Panc1 (cell line): ENCODE results near the gene OGFOD3. TPM values are rescaled to one million over a fixed set of nuclear protein-coding genes. Genes with fewer than 3 reads are reported as not detected.

Source experiments
- ATAC-seq: fragments of 200-7000 bp; cut with Tn5 transposase; 2 replicates; pipeline ENCODE4 v1.9.1; 2020; ENCODE audit warnings: mild to moderate bottlenecking, moderate library complexity
- BruUV-seq: library from RNA; stranded (reverse); fragments of 400-500 nt; replicated peaks from 2 replicates; lab custom pipeline; 2021; lab: Mats Ljungman, UMichigan
- CTCF ChIA-PET: fragments of 300-600 bp; sonication (Branson Sonifier 250); formaldehyde crosslinking; loops from one replicate; lab custom pipeline; 2022; ENCODE audit warnings: antibody characterized with exemption; lab: Charles Lee
- POLR2A ChIA-PET: fragments of 300-600 bp; sonication (Branson Sonifier 250); formaldehyde crosslinking; loops from one replicate; lab custom pipeline; 2022; ENCODE audit warnings: antibody characterized with exemption; lab: Charles Lee
- DNase-seq: peaks from one replicate; pipeline ENCODE4 v3.0.0-alpha.2; 2010; ENCODE audit warnings: low read depth, low spot score
- H3K27ac ChIP-seq: 2 replicates; pipeline ENCODE4 v1.5.1; 2011; ENCODE audit warnings: mild to moderate bottlenecking, low read length, inconsistent platforms
- H3K27me3 ChIP-seq: fragments of 200-500 bp; sonication (Bioruptor generic); 2 replicates; pipeline ENCODE4 v1.6.0; 2014; ENCODE audit warnings: low read length, inconsistent platforms; ENCODE audit not compliant: control insufficient read depth, insufficient read depth
- H3K36me3 ChIP-seq: fragments of 200-500 bp; sonication (Bioruptor generic); 2 replicates; pipeline ENCODE4 v1.5.1; 2014; ENCODE audit warnings: inconsistent platforms, mild to moderate bottlenecking, low read length, moderate library complexity; ENCODE audit not compliant: control insufficient read depth, insufficient read depth
- H3K4me1 ChIP-seq: 2 replicates; pipeline ENCODE4 v1.5.1; 2011; ENCODE audit warnings: inconsistent platforms, mild to moderate bottlenecking, low read length, moderate library complexity; ENCODE audit not compliant: control insufficient read depth, insufficient read depth
- H3K4me3 ChIP-seq, 2 experiments: 2 replicates each; pipeline ENCODE4 v1.5.1; 2011 to 2012; ENCODE audit warnings: low read depth in 2 of 2, low read length in 2 of 2, mild to moderate bottlenecking in 2 of 2, inconsistent platforms in 1 of 2, moderate library complexity in 1 of 2
- H3K9me3 ChIP-seq: fragments of 200-500 bp; sonication (Bioruptor generic); 2 replicates; pipeline ENCODE4 v1.5.1; 2014; ENCODE audit warnings: low read depth, mild to moderate bottlenecking, inconsistent platforms, low read length, moderate library complexity; ENCODE audit not compliant: control insufficient read depth, insufficient read depth
- POLR2AphosphoS5 ChIP-seq: IDR thresholded peaks from 2 replicates; pipeline ENCODE4 v1.6.1; 2012; ENCODE audit warnings: mild to moderate bottlenecking, low read depth, low read length, moderate library complexity
- SIN3A ChIP-seq: IDR thresholded peaks from 2 replicates; pipeline ENCODE4 v1.6.1; 2012; ENCODE audit warnings: low read depth, mild to moderate bottlenecking, low read length, moderate library complexity, borderline replicate concordance; ENCODE audit not compliant: insufficient read depth
- TCF7L2 ChIP-seq: IDR thresholded peaks from 2 replicates; pipeline ENCODE4 v1.6.1; 2011; ENCODE audit warnings: mild to moderate bottlenecking, low read depth, low read length, inconsistent platforms
- in situ Hi-C: cut with HindIII; loops from 2 replicates; pipeline ENCODE4 v1.10.0; 2016; ENCODE audit warnings: low sequenced_read_pairs, low pct_unique_long_range_greater_than_20kb
- intact Hi-C: fragments of 100-400 bp; cut with micrococcal nuclease; formaldehyde crosslinking; loops from one replicate; pipeline ENCODE4 v1.10.0; 2022; ENCODE audit not compliant: unreplicated experiment
- total RNA-seq: library from RNA; stranded (reverse); gene quantifications from one replicate; pipeline ENCODE4 v1.2.1, GENCODE V29; 2021; ENCODE audit not compliant: unreplicated experiment
- TF ChIP-seq, protein P1 (sequence below), 2 experiments: IDR thresholded peaks; 2 replicates each; pipeline ENCODE4 v1.6.1; 2011 to 2012; ENCODE audit warnings: low read depth in 2 of 2, control low read depth in 1 of 2, low read length in 1 of 2, mild to moderate bottlenecking in 1 of 2, moderate library complexity in 1 of 2; ENCODE audit not compliant: insufficient read depth in 1 of 2
- TF ChIP-seq, protein P2 (sequence below): fragments of 450-650 bp; IDR thresholded peaks from 2 replicates; pipeline ENCODE4 v1.5.1; 2017; ENCODE audit warnings: mild to moderate bottlenecking

The OGFOD3 gene
- total RNA-seq, 1 experiment from 2014 or later, result 53.9 TPM

DNA sequence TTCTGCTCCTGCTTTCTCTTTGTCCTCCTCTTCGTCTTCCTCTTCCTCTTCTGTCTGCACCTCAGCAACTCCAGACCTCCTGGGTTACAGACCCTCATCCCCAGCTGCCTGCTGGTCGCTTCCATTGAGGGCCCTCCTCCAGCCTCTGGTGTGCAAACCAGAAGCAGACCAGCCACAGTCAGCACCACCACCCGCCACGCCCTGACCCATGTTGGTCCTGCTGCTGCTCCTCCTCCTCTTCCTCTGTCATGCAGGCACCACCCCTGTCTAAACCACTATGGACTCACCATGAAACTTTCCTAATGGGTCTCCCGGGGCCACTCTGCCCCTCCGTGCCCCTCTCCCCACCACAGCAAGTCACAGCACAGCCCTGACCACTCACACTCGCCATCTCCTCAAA is 11.4 kb upstream of the OGFOD3 start:
- CTCF ChIA-PET, result no interaction called here
- no TSS peak for BruUV-seq

GRCh38 chr17:82428546-82428945 is 10.2 kb upstream of the OGFOD3 start:
- no peak for TF ChIP-seq POLR2AphosphoS5
- intact Hi-C loops, result no loop called here
- in situ Hi-C loops, result no loop called here
- no TSS peak for BruUV-seq
- ChIA-PET CTCF (no interaction called here), POLR2A (no interaction called here)
- DNase-seq (no peak), ATAC-seq (no peak)
- Histone ChIP-seq H3K36me3 (no peaks in the 10 kb centered on the region), H3K4me1 (no peaks in the 10 kb centered on the region), H3K4me3 (no peak overlapping the region), H3K27ac (no peak overlapping the region), H3K27me3 (no peaks in the 10 kb centered on the region), H3K9me3 (no peaks in the 10 kb centered on the region)

More for the DNA sequence above, 11.4 kb upstream of the OGFOD3 start:
- ATAC-seq, result 0 out of 2 replicates have a peak, but pooled peaks have one; percentile 14
- Histone ChIP-seq H3K4me1 (no peaks in the 10 kb centered on the region), H3K27me3 (no peaks in the 10 kb centered on the region), H3K4me3 (no peak overlapping the region), H3K9me3 (no peaks in the 10 kb centered on the region), H3K36me3 (no peaks in the 10 kb centered on the region), H3K27ac (no peak overlapping the region)
- no peak for DNase-seq
- TF ChIP-seq, protein P1, sequence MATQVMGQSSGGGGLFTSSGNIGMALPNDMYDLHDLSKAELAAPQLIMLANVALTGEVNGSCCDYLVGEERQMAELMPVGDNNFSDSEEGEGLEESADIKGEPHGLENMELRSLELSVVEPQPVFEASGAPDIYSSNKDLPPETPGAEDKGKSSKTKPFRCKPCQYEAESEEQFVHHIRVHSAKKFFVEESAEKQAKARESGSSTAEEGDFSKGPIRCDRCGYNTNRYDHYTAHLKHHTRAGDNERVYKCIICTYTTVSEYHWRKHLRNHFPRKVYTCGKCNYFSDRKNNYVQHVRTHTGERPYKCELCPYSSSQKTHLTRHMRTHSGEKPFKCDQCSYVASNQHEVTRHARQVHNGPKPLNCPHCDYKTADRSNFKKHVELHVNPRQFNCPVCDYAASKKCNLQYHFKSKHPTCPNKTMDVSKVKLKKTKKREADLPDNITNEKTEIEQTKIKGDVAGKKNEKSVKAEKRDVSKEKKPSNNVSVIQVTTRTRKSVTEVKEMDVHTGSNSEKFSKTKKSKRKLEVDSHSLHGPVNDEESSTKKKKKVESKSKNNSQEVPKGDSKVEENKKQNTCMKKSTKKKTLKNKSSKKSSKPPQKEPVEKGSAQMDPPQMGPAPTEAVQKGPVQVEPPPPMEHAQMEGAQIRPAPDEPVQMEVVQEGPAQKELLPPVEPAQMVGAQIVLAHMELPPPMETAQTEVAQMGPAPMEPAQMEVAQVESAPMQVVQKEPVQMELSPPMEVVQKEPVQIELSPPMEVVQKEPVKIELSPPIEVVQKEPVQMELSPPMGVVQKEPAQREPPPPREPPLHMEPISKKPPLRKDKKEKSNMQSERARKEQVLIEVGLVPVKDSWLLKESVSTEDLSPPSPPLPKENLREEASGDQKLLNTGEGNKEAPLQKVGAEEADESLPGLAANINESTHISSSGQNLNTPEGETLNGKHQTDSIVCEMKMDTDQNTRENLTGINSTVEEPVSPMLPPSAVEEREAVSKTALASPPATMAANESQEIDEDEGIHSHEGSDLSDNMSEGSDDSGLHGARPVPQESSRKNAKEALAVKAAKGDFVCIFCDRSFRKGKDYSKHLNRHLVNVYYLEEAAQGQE (IDR thresholded peaks at IDR 0.05; ENCODE audit: insufficient read depth in 1 of 2, low read depth in 2 of 2, low read length in 1 of 2), result no peak
- TF ChIP-seq SIN3A, result no peak
- TF ChIP-seq, protein P2, sequence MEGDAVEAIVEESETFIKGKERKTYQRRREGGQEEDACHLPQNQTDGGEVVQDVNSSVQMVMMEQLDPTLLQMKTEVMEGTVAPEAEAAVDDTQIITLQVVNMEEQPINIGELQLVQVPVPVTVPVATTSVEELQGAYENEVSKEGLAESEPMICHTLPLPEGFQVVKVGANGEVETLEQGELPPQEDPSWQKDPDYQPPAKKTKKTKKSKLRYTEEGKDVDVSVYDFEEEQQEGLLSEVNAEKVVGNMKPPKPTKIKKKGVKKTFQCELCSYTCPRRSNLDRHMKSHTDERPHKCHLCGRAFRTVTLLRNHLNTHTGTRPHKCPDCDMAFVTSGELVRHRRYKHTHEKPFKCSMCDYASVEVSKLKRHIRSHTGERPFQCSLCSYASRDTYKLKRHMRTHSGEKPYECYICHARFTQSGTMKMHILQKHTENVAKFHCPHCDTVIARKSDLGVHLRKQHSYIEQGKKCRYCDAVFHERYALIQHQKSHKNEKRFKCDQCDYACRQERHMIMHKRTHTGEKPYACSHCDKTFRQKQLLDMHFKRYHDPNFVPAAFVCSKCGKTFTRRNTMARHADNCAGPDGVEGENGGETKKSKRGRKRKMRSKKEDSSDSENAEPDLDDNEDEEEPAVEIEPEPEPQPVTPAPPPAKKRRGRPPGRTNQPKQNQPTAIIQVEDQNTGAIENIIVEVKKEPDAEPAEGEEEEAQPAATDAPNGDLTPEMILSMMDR, result no peak
- no peak for TF ChIP-seq TCF7L2
- TF ChIP-seq POLR2AphosphoS5, result no peak
- intact Hi-C loops (no loop called here), in situ Hi-C loops (no loop called here)
- POLR2A ChIA-PET, result no interaction called here

DNA sequence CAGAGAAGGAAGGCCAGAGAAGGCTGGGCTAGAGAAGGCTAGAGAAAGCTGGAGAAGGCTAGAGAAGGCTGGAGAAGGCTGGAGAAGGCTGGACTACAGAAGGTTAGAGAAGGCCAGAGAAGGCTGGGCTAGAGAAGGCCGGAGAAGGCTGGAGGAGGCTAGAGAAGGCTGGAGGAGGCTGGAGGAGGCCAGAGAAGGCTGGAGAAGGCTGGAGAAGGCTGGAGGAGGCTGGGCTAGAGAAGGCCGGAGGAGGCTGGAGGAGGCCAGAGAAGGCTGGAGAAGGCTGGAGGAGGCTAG is 6.4 kb upstream of the OGFOD3 start:
- DNase-seq (no peak), ATAC-seq (no peak)
- CTCF ChIA-PET, result no interaction called here
- Histone ChIP-seq H3K4me3 (no peak overlapping the region), H3K36me3 (no peaks in the 10 kb centered on the region; the same call in 1 of the 2 replicates), H3K27ac (no peak overlapping the region), H3K9me3 (no peaks in the 10 kb centered on the region), H3K4me1 (peaks cover under 1% of the 10 kb centered on the region; the same call in 1 of the 2 replicates), H3K27me3 (no peaks in the 10 kb centered on the region)
- intact Hi-C loops, result no loop called here
- POLR2A ChIA-PET, result no interaction called here
- TF ChIP-seq POLR2AphosphoS5, result no peak
- TF ChIP-seq, protein P1 (IDR thresholded peaks at IDR 0.05; ENCODE audit: insufficient read depth in 1 of 2, low read depth in 2 of 2, low read length in 1 of 2), result no peak
- TF ChIP-seq, protein P2, result no peak
- TF ChIP-seq SIN3A, result no peak
- no peak for TF ChIP-seq TCF7L2
- BruUV-seq, result no TSS peak
- in situ Hi-C loops, result no loop called here
